Neural cell (in vitro differentiated cells): ENCODE measurements around the gene ITGA5. TPM values are rescaled to one million over a fixed set of nuclear protein-coding genes. Genes with fewer than 3 reads are reported as not detected.

ENCODE experiments used
- H2AFZ ChIP-seq: fragments of 200-600, 300-800 bp; sonication (generic), shearing (Covaris generic); 2 replicates; pipeline ENCODE4 v1.6.0; 2014; ENCODE audit warnings: low read depth, mild to moderate bottlenecking, antibody characterized with exemption, low read length, moderate library complexity
- H3F3A ChIP-seq: fragments of 200-600 bp; shearing (Covaris generic); 2 replicates; pipeline ENCODE4 v1.6.1; 2016; ENCODE audit warnings: mild to moderate bottlenecking, moderate library complexity, mixed read lengths, antibody characterized with exemption, low read length; ENCODE audit not compliant: insufficient read depth, poor library complexity, severe bottlenecking
- H3K27ac ChIP-seq: fragments of 200-600, 300-800 bp; sonication (generic), shearing (Covaris generic); 2 replicates; pipeline ENCODE4 v1.5.1; 2014; ENCODE audit warnings: mild to moderate bottlenecking, low read length, moderate library complexity
- H3K27me3 ChIP-seq: fragments of 300-800, 200-600 bp; sonication (generic), shearing (Covaris generic); 2 replicates; pipeline ENCODE4 v1.6.0; 2014; ENCODE audit warnings: mild to moderate bottlenecking, low read depth, low read length, moderate library complexity; ENCODE audit not compliant: insufficient read depth
- H3K36me3 ChIP-seq: fragments of 300-800, 200-600 bp; sonication (generic), shearing (Covaris generic); 2 replicates; pipeline ENCODE4 v1.5.1; 2014; ENCODE audit warnings: mild to moderate bottlenecking, antibody characterized with exemption, low read length, moderate library complexity; ENCODE audit not compliant: insufficient read depth
- H3K4me2 ChIP-seq: fragments of 300-800, 200-600 bp; sonication (generic), shearing (Covaris generic); 2 replicates; pipeline ENCODE4 v1.6.0; 2014; ENCODE audit warnings: mild to moderate bottlenecking, low read length
- H3K4me3 ChIP-seq: fragments of 300-800, 200-600 bp; sonication (generic), shearing (Covaris generic); 2 replicates; pipeline ENCODE4 v1.5.1; 2014; ENCODE audit warnings: mild to moderate bottlenecking, low read length, moderate library complexity
- H3K79me2 ChIP-seq: fragments of 200-600 bp; shearing (Covaris generic); replicated peaks from 2 replicates; pipeline ENCODE4 v1.6.0; 2014; ENCODE audit warnings: mild to moderate bottlenecking, low read length, moderate library complexity; ENCODE audit not compliant: insufficient read depth
- H3K9ac ChIP-seq: fragments of 300-800, 200-600 bp; sonication (generic), shearing (Covaris generic); 2 replicates; pipeline ENCODE4 v1.6.1; 2016; ENCODE audit warnings: mild to moderate bottlenecking, low read length, mixed read lengths
- H3K9me2 ChIP-seq: fragments of 200-600 bp; shearing (Covaris generic); 2 replicates; pipeline ENCODE4 v1.6.1; 2016; ENCODE audit warnings: mild to moderate bottlenecking, low read length, mixed read lengths; ENCODE audit not compliant: insufficient read depth
- H3K9me3 ChIP-seq: fragments of 200-600, 300-800 bp; sonication (generic), shearing (Covaris generic); 2 replicates; pipeline ENCODE4 v1.6.1; 2016; ENCODE audit warnings: mild to moderate bottlenecking, mixed run types, low read length, moderate library complexity, mixed read lengths
- H4K20me1 ChIP-seq: fragments of 200-600 bp; shearing (Covaris generic); 2 replicates; pipeline ENCODE4 v1.6.1; 2016; ENCODE audit warnings: mild to moderate bottlenecking, mixed run types; ENCODE audit not compliant: insufficient read depth
- CTCF ChIP-seq: fragments of 450-650 bp; IDR thresholded peaks from 2 replicates; pipeline ENCODE4 v1.5.1; 2014; ENCODE audit warnings: antibody characterized with exemption, mild to moderate bottlenecking, moderate library complexity; ENCODE audit not compliant: poor library complexity, severe bottlenecking
- EP300 ChIP-seq: fragments of 450-650 bp; conservative IDR thresholded peaks from 2 replicates; pipeline ENCODE4 v1.6.1; 2014; ENCODE audit warnings: antibody characterized with exemption, mild to moderate bottlenecking, moderate library complexity; ENCODE audit not compliant: poor library complexity, severe bottlenecking
- EZH2 ChIP-seq: fragments of 200-600, 300-800 bp; shearing (Covaris generic), sonication (generic); IDR thresholded peaks from 2 replicates; pipeline ENCODE4 v1.6.1; 2014; ENCODE audit warnings: antibody characterized with exemption, low read length, borderline replicate concordance, mild to moderate bottlenecking; ENCODE audit not compliant: insufficient read depth, poor library complexity, severe bottlenecking
- MXI1 ChIP-seq: fragments of 450-650 bp; conservative IDR thresholded peaks from 2 replicates; pipeline ENCODE4 v1.6.1; 2014; ENCODE audit warnings: antibody characterized with exemption, mild to moderate bottlenecking; ENCODE audit not compliant: poor library complexity, severe bottlenecking
- POLR2AphosphoS5 ChIP-seq: IDR thresholded peaks from 2 replicates; pipeline ENCODE4 v1.6.1; 2012
- RAD21 ChIP-seq: fragments of 450-650 bp; conservative IDR thresholded peaks from 2 replicates; pipeline ENCODE4 v1.6.1; 2014; ENCODE audit warnings: antibody characterized with exemption, mild to moderate bottlenecking, moderate library complexity
- REST ChIP-seq: IDR thresholded peaks from 2 replicates; pipeline ENCODE4 v1.6.1; 2012; ENCODE audit warnings: borderline replicate concordance
- SMC3 ChIP-seq: fragments of 450-650 bp; conservative IDR thresholded peaks from 2 replicates; pipeline ENCODE4 v1.6.1; 2014; ENCODE audit warnings: antibody characterized with exemption, mild to moderate bottlenecking, moderate library complexity; ENCODE audit not compliant: poor library complexity
- TAF1 ChIP-seq: IDR thresholded peaks from 2 replicates; pipeline ENCODE4 v1.6.1; 2012; ENCODE audit warnings: low read depth
- polyA plus RNA-seq: library from polyadenylated mRNA; depleted of rRNA; stranded (reverse); fragments of >200 nt; gene quantifications from 2 replicates; pipeline ENCODE4 v1.2.3, GENCODE V29; 2014

Gene ITGA5
- polyA plus RNA-seq, 1 donor from 2014 or later, result not detected

- Histone ChIP-seq H3K36me3 (no peaks in the 10 kb centered on the region), H2AFZ (no peak overlapping the region), H4K20me1 (no peaks in the 10 kb centered on the region), H3K27ac (no peak overlapping the region), H3K79me2 (no peaks in the 10 kb centered on the region), H3F3A (no peaks in the 10 kb centered on the region), H3K9ac (no peak overlapping the region), H3K4me3 (peak overlapping the region; percentile 54), H3K9me3 (no peaks in the 10 kb centered on the region), H3K4me2 (no peak overlapping the region), H3K27me3 (peaks cover 31% of the 10 kb centered on the region), H3K9me2 (no peaks in the 10 kb centered on the region)
- TF ChIP-seq RAD21 (no peak), EZH2 (peak; percentile 12), EP300 (no peak)
These were observed 1.2 kb downstream of the ITGA5 start for GRCh38 chr12:54417712-54418440.

- no peak overlapping the region for H3K4me3 ChIP-seq
- H4K20me1 ChIP-seq, result no peaks in the 10 kb centered on the region
- no peak overlapping the region for H2AFZ ChIP-seq
- no peaks in the 10 kb centered on the region for H3K36me3 ChIP-seq
- no peaks in the 10 kb centered on the region for H3K79me2 ChIP-seq
- no peaks in the 10 kb centered on the region for H3F3A ChIP-seq
- peaks cover 31% of the 10 kb centered on the region for H3K27me3 ChIP-seq
- H3K9me2 ChIP-seq, result no peaks in the 10 kb centered on the region
- no peak overlapping the region for H3K9ac ChIP-seq
- no peak overlapping the region for H3K4me2 ChIP-seq
- TF ChIP-seq SMC3, result no peak
- no peak for TF ChIP-seq EP300
- no peak for TF ChIP-seq RAD21
- no peak for TF ChIP-seq CTCF
- TF ChIP-seq TAF1, result no peak
- no peak for TF ChIP-seq POLR2AphosphoS5
- no peak for TF ChIP-seq MXI1
- TF ChIP-seq EZH2, result no peak
- TF ChIP-seq REST, result no peak
- H3K27ac ChIP-seq, result no peak overlapping the region
- no peaks in the 10 kb centered on the region for H3K9me3 ChIP-seq
These were observed 2.1 kb downstream of the ITGA5 start for GRCh38 chr12:54416687-54417603.
